PC-9 (cell line): ENCODE data around the gene PCDH15. TPM values are rescaled to one million over a fixed set of nuclear protein-coding genes. Genes with fewer than 3 reads are reported as not detected.
A peak's percentile ranks its signal among the peaks of the same experiment; 100 is the strongest.

ENCODE experiments used
- BruUV-seq: library from RNA; stranded (reverse); fragments of 400-500 nt; replicated peaks from 2 replicates; lab custom pipeline; 2021; lab: Mats Ljungman, UMichigan
- CTCF ChIA-PET: fragments of 300-600 bp; sonication (Branson Sonifier 250); formaldehyde crosslinking; loops from one replicate; lab custom pipeline; 2022; ENCODE audit warnings: antibody characterized with exemption; lab: Charles Lee
- POLR2A ChIA-PET: fragments of 300-600 bp; sonication (Branson Sonifier 250); formaldehyde crosslinking; loops from one replicate; lab custom pipeline; 2022; ENCODE audit warnings: antibody characterized with exemption; ENCODE audit not compliant: unreplicated experiment; lab: Charles Lee
- DNase-seq, 2 experiments: peaks; one replicate each; pipeline versions ENCODE4 v3.0.0 to v3.0.0-alpha.2; 2015 to 2022; ENCODE audit warnings: mixed read lengths in 1 of 2
- H2AFZ ChIP-seq: fragments of 200-600 bp; sonication (generic); 2 replicates; pipeline ENCODE4 v1.8.1; 2017; ENCODE audit warnings: antibody characterized with exemption
- H3F3A ChIP-seq: fragments of 200-600 bp; sonication (generic); 2 replicates; pipeline ENCODE4 v1.8.1; 2017; ENCODE audit warnings: antibody characterized with exemption, mild to moderate bottlenecking, low read depth; ENCODE audit not compliant: insufficient read depth
- H3K27ac ChIP-seq: fragments of 200-600 bp; sonication (generic); 2 replicates; pipeline ENCODE4 v1.6.1; 2016; ENCODE audit warnings: mixed run types
- H3K27me3 ChIP-seq: fragments of 200-600 bp; sonication (generic); 2 replicates; pipeline ENCODE4 v1.6.1; 2016; ENCODE audit warnings: low read depth, mixed run types; ENCODE audit not compliant: insufficient read depth
- H3K36me3 ChIP-seq: fragments of 200-600 bp; sonication (generic); 2 replicates; pipeline ENCODE4 v1.6.1; 2016; ENCODE audit warnings: low read depth, mixed run types
- H3K4me1 ChIP-seq: fragments of 200-600 bp; sonication (generic); replicated peaks from 2 replicates; pipeline ENCODE4 v1.6.1; 2016; ENCODE audit warnings: mixed run types; ENCODE audit not compliant: insufficient read depth
- H3K4me2 ChIP-seq: fragments of 200-600 bp; sonication (generic); 2 replicates; pipeline ENCODE4 v1.6.1; 2017; ENCODE audit warnings: mixed run types
- H3K4me3 ChIP-seq: fragments of 200-600 bp; sonication (generic); 2 replicates; pipeline ENCODE4 v1.6.1; 2016; ENCODE audit warnings: mixed run types
- H3K79me2 ChIP-seq: fragments of 200-600 bp; sonication (generic); 2 replicates; pipeline ENCODE4 v1.6.1; 2017; ENCODE audit warnings: low read depth, mixed run types
- H3K9me2 ChIP-seq: fragments of 200-600 bp; sonication (generic); 2 replicates; pipeline ENCODE4 v1.8.1; 2017; ENCODE audit warnings: mild to moderate bottlenecking; ENCODE audit not compliant: insufficient read depth
- H3K9me3 ChIP-seq: fragments of 200-600 bp; sonication (generic); 2 replicates; pipeline ENCODE4 v1.8.1; 2016; ENCODE audit warnings: low read depth; ENCODE audit not compliant: insufficient read depth
- H4K20me1 ChIP-seq: fragments of 200-600 bp; sonication (generic); 2 replicates; pipeline ENCODE4 v1.8.1; 2017; ENCODE audit not compliant: insufficient read depth
- EZH2 ChIP-seq: fragments of 200-600 bp; sonication (generic); IDR thresholded peaks from 2 replicates; pipeline ENCODE4 v1.8.0; 2017; ENCODE audit warnings: antibody characterized with exemption, low read depth
- intact Hi-C: fragments of 100-400 bp; cut with micrococcal nuclease; formaldehyde crosslinking; loops from one replicate; pipeline ENCODE4 v1.10.0; 2022; ENCODE audit not compliant: unreplicated experiment
- total RNA-seq: library from RNA; stranded (reverse); gene quantifications from 2 replicates; pipeline ENCODE4 v1.2.3, GENCODE V29; 2021
- TF ChIP-seq, protein P1 (sequence below): fragments of 200-600 bp; sonication (generic); conservative IDR thresholded peaks from 2 replicates; pipeline ENCODE4 v1.6.1; 2017; ENCODE audit warnings: mixed run types, antibody characterized with exemption, mild to moderate bottlenecking, moderate library complexity

The PCDH15 gene
- total RNA-seq, 1 experiment from 2014 or later: not detected

GRCh38 chr10:54137396-54137795 is 663.6 kb downstream of the PCDH15 start:
- POLR2A ChIA-PET: no interaction called here
- H4K20me1 ChIP-seq: no peaks in the 10 kb centered on the region; the same call in 1 of the 2 replicates
- TF ChIP-seq, protein P1, sequence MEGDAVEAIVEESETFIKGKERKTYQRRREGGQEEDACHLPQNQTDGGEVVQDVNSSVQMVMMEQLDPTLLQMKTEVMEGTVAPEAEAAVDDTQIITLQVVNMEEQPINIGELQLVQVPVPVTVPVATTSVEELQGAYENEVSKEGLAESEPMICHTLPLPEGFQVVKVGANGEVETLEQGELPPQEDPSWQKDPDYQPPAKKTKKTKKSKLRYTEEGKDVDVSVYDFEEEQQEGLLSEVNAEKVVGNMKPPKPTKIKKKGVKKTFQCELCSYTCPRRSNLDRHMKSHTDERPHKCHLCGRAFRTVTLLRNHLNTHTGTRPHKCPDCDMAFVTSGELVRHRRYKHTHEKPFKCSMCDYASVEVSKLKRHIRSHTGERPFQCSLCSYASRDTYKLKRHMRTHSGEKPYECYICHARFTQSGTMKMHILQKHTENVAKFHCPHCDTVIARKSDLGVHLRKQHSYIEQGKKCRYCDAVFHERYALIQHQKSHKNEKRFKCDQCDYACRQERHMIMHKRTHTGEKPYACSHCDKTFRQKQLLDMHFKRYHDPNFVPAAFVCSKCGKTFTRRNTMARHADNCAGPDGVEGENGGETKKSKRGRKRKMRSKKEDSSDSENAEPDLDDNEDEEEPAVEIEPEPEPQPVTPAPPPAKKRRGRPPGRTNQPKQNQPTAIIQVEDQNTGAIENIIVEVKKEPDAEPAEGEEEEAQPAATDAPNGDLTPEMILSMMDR: no peak
- TF ChIP-seq EZH2: no peak
- H3F3A ChIP-seq: no peaks in the 10 kb centered on the region
- H3K4me3 ChIP-seq: no peak overlapping the region
- intact Hi-C loops: no loop called here
- no peaks in the 10 kb centered on the region for H3K27me3 ChIP-seq
- H2AFZ ChIP-seq: no peak overlapping the region
- H3K4me2 ChIP-seq: no peak overlapping the region
- H3K27ac ChIP-seq: no peak overlapping the region
- H3K4me1 ChIP-seq: no peaks in the 10 kb centered on the region
- no peak for DNase-seq
- BruUV-seq: no TSS peak
- no peaks in the 10 kb centered on the region for H3K79me2 ChIP-seq
- H3K9me3 ChIP-seq: peaks cover 15% of the 10 kb centered on the region; the same call in 1 of the 2 replicates
- H3K9me2 ChIP-seq: no peaks in the 10 kb centered on the region
- H3K36me3 ChIP-seq: no peaks in the 10 kb centered on the region
- CTCF ChIA-PET: no interaction called here

DNA sequence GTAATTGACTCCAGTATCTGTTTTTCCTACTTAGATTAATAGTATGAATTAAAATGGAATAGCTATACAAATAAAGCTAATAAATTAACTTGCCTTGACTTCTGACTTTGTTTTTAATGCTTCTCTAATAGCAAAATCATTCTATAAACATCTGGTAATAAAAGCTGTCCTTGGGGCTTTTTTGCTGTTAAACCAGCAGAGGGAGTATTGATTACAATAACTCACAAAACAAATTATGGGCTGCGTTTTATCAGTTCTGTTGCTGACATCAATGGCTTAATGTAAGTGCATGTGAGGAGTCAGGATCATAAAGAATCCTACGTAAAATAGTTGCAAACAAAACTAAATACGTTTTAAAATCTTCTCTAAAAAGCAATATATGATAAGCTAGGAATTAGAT is 667.8 kb downstream of the PCDH15 start:
- TF ChIP-seq, protein P1: peak; percentile 60
- TF ChIP-seq EZH2: no peak
- H3K79me2 ChIP-seq: no peaks in the 10 kb centered on the region
- H3K4me1 ChIP-seq: no peaks in the 10 kb centered on the region
- CTCF ChIA-PET: no interaction called here
- BruUV-seq: no TSS peak
- no peak for DNase-seq
- H3K27me3 ChIP-seq: no peaks in the 10 kb centered on the region
- H2AFZ ChIP-seq: no peak overlapping the region
- H3F3A ChIP-seq: no peaks in the 10 kb centered on the region
- intact Hi-C loops: no loop called here
- no peak overlapping the region for H3K4me2 ChIP-seq
- no peak overlapping the region for H3K4me3 ChIP-seq
- POLR2A ChIA-PET: no interaction called here
- H3K36me3 ChIP-seq: no peaks in the 10 kb centered on the region
- no peak overlapping the region for H3K27ac ChIP-seq
- H3K9me3 ChIP-seq: no peaks in the 10 kb centered on the region
- H3K9me2 ChIP-seq: no peaks in the 10 kb centered on the region
- no peaks in the 10 kb centered on the region; the same call in 1 of the 2 replicates for H4K20me1 ChIP-seq

- TF ChIP-seq, protein P1: no peak
- TF ChIP-seq EZH2: no peak
- ChIA-PET POLR2A (no interaction called here), CTCF (no interaction called here)
- H4K20me1 ChIP-seq: no peaks in the 10 kb centered on the region; the same call in 1 of the 2 replicates
- no peaks in the 10 kb centered on the region for H3K27me3 ChIP-seq
- H2AFZ ChIP-seq: no peak overlapping the region
- intact Hi-C loops: no loop called here
- H3K4me2 ChIP-seq: no peak overlapping the region
- no peaks in the 10 kb centered on the region for H3K9me2 ChIP-seq
- BruUV-seq: no TSS peak
- H3K36me3 ChIP-seq: no peaks in the 10 kb centered on the region
- H3K9me3 ChIP-seq: no peaks in the 10 kb centered on the region
- no peak overlapping the region for H3K4me3 ChIP-seq
- no peak for DNase-seq
- no peak overlapping the region for H3K27ac ChIP-seq
- no peaks in the 10 kb centered on the region for H3K4me1 ChIP-seq
- no peaks in the 10 kb centered on the region for H3F3A ChIP-seq
- no peaks in the 10 kb centered on the region for H3K79me2 ChIP-seq
Observed at GRCh38 chr10:54131833-54132232, 669.2 kb downstream of the PCDH15 start.
